Uterus (tissue), 4 donors: Measurements from ENCODE around the gene ZFPM1. TPM values are rescaled to one million over a fixed set of nuclear protein-coding genes. Genes with fewer than 3 reads are reported as not detected.
A peak's percentile ranks its signal among the peaks of the same experiment; 100 is the strongest.

Experiments
- DNase-seq, 2 donors: peaks; one replicate each; pipeline ENCODE4 v3.0.0-alpha.2; 2019 to 2020
- H3K27ac ChIP-seq, 2 donors: fragments of 200-600 bp; sonication (generic); 1 replicate in 1 of 2; 2 replicates in 1 of 2; pipeline ENCODE4 v1.5.1; 2016 to 2018
- H3K27me3 ChIP-seq, 2 donors: fragments of 200-600 bp; sonication (generic); one replicate each; pipeline ENCODE4 v1.5.1; 2018 to 2019; ENCODE audit warnings: control low read depth in 1 of 2
- H3K36me3 ChIP-seq, 2 donors: fragments of 200-600 bp; sonication (generic); one replicate each; pipeline ENCODE4 v1.5.1; 2019; ENCODE audit warnings: control low read depth in 1 of 2
- H3K4me1 ChIP-seq, 2 donors: fragments of 200-600 bp; sonication (generic); one replicate each; pipeline ENCODE4 v1.5.1; 2018 to 2019; ENCODE audit warnings: control low read depth in 1 of 2
- H3K4me3 ChIP-seq, 2 donors: fragments of 200-600 bp; sonication (generic); 1 replicate in 1 of 2; 2 replicates in 1 of 2; pipeline ENCODE4 v1.5.1; 2018 to 2019; ENCODE audit warnings: mild to moderate bottlenecking in 1 of 2
- H3K9me3 ChIP-seq, 2 donors: fragments of 200-600 bp; sonication (generic); one replicate each; pipeline ENCODE4 v1.5.1; 2019; ENCODE audit warnings: control low read depth in 1 of 2
- CTCF ChIP-seq, 4 experiments: fragments of 200-600 bp in 2 of 4; fragments of 450-650 bp in 2 of 4; sonication (generic) in 2 of 4; IDR thresholded peaks; one replicate each; pipeline ENCODE4 v1.5.1; 2016 to 2019; ENCODE audit warnings: antibody characterized with exemption in 4 of 4, mild to moderate bottlenecking in 2 of 4, moderate library complexity in 1 of 4
- POLR2A ChIP-seq, 2 donors: fragments of 450-650 bp; IDR thresholded peaks; one replicate each; pipeline ENCODE4 v1.6.1; 2016; ENCODE audit warnings: antibody characterized with exemption in 2 of 2, mild to moderate bottlenecking in 1 of 2, moderate library complexity in 1 of 2
- intact Hi-C: fragments of 100-400 bp; cut with DNase I; formaldehyde crosslinking; loops from one replicate; pipeline ENCODE4 v1.15.1; 2023; ENCODE audit warnings: low total_unique reads
- total RNA-seq, 4 donors: library from RNA; depleted of rRNA in 3 of 4; stranded (reverse); fragments of >200 nt in 3 of 4; gene quantifications; one replicate each; pipeline versions ENCODE4 v1.1.0 to v1.2.4, GENCODE V29; 2014 to 2023
- donor health status: DM: yes; HTN: yes; CAD: no.

The ZFPM1 gene
- total RNA-seq, 4 donors from 2014 or later, result under 0.01 to 6.9 (median 0.77) TPM

- no peak for TF ChIP-seq CTCF (IDR thresholded peaks at IDR 0.05)
- no peak for TF ChIP-seq POLR2A (IDR thresholded peaks at IDR 0.05)
- no peaks in the 10 kb centered on the region for H3K4me1 ChIP-seq
- no peak overlapping the region for H3K4me3 ChIP-seq
- intact Hi-C loops, result no loop called here
- H3K9me3 ChIP-seq, result no peaks in the 10 kb centered on the region
- H3K27me3 ChIP-seq, result no peaks in the 10 kb centered on the region
- DNase-seq, result no peak
- H3K27ac ChIP-seq, result no peak overlapping the region
- no peaks in the 10 kb centered on the region for H3K36me3 ChIP-seq
Measured at GRCh38 chr16:88503374-88503770, 50.3 kb downstream of the ZFPM1 start.

GRCh38 chr16:88503771-88504488 lies 50.9 kb downstream of the ZFPM1 start:
- no peak overlapping the region for H3K27ac ChIP-seq
- no peaks in the 10 kb centered on the region for H3K9me3 ChIP-seq
- no peak for DNase-seq
- H3K27me3 ChIP-seq, result no peaks in the 10 kb centered on the region
- no peaks in the 10 kb centered on the region for H3K36me3 ChIP-seq
- H3K4me1 ChIP-seq, result no peaks in the 10 kb centered on the region
- TF ChIP-seq POLR2A (IDR thresholded peaks at IDR 0.05) (no peak), CTCF (IDR thresholded peaks at IDR 0.05) (no peak)
- H3K4me3 ChIP-seq, result no peak overlapping the region
- intact Hi-C loops, result no loop called here

GRCh38 chr16:88504489-88505404 lies 51.7 kb downstream of the ZFPM1 start:
- no peak overlapping the region for H3K4me3 ChIP-seq
- no peaks in the 10 kb centered on the region for H3K9me3 ChIP-seq
- DNase-seq, result no peak
- TF ChIP-seq POLR2A (IDR thresholded peaks at IDR 0.05), result no peak
- TF ChIP-seq CTCF (IDR thresholded peaks at IDR 0.05), result no peak
- intact Hi-C loops, result no loop called here
- H3K36me3 ChIP-seq, result no peaks in the 10 kb centered on the region
- no peaks in the 10 kb centered on the region for H3K27me3 ChIP-seq
- H3K4me1 ChIP-seq, result no peaks in the 10 kb centered on the region
- no peak overlapping the region for H3K27ac ChIP-seq

- DNase-seq, result peak in 1 of 2 donors; percentile 37
- no peaks in the 10 kb centered on the region for H3K27me3 ChIP-seq
- H3K9me3 ChIP-seq, result no peaks in the 10 kb centered on the region
- TF ChIP-seq CTCF (IDR thresholded peaks at IDR 0.05) (peak in 2 of 4 experiments; percentile 27 to 35), POLR2A (IDR thresholded peaks at IDR 0.05) (no peak)
- intact Hi-C loops, result no loop called here
- no peaks in the 10 kb centered on the region for H3K36me3 ChIP-seq
- H3K4me1 ChIP-seq, result no peaks in the 10 kb centered on the region
- H3K27ac ChIP-seq, result no peak overlapping the region
- no peak overlapping the region for H3K4me3 ChIP-seq
Measured at GRCh38 chr16:88505405-88506082, 52.5 kb downstream of the ZFPM1 start.
